GM12875 (cell line): ENCODE measurements around the gene CLK3.

Experiments
- H3K4me3 ChIP-seq: one replicate; pipeline ENCODE4 v1.5.1; 2011; ENCODE audit warnings: low read depth, low read length, control low read depth
- TF ChIP-seq, protein P1 (sequence below): IDR thresholded peaks from 2 replicates; pipeline ENCODE4 v1.5.1; 2011; ENCODE audit warnings: low read depth, mild to moderate bottlenecking, control low read depth, inconsistent platforms, low read length, moderate library complexity, borderline replicate concordance; ENCODE audit not compliant: insufficient read depth

The CLK3 gene

DNA sequence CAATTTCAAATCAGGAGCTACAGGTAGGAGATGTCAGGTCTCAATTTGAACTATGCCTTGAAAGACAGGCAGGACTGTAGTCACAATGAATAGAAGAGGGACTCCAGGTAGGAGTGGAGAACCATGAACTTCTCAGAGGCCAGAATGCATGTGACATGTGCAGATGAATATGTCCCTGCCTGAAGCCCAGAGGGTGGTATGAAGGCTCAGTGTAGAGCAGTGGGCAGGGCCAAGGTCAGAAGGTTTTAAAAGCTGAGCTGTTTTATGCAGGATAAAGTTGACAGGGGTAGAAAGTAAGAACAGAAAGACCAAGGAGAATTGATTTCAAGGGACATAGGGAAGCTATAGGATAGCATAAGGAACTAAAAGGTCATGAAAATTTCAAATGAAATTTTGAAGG, 30.8 kb downstream of the CLK3 start:
- H3K4me3 ChIP-seq: no peak overlapping the region
- TF ChIP-seq, protein P1, sequence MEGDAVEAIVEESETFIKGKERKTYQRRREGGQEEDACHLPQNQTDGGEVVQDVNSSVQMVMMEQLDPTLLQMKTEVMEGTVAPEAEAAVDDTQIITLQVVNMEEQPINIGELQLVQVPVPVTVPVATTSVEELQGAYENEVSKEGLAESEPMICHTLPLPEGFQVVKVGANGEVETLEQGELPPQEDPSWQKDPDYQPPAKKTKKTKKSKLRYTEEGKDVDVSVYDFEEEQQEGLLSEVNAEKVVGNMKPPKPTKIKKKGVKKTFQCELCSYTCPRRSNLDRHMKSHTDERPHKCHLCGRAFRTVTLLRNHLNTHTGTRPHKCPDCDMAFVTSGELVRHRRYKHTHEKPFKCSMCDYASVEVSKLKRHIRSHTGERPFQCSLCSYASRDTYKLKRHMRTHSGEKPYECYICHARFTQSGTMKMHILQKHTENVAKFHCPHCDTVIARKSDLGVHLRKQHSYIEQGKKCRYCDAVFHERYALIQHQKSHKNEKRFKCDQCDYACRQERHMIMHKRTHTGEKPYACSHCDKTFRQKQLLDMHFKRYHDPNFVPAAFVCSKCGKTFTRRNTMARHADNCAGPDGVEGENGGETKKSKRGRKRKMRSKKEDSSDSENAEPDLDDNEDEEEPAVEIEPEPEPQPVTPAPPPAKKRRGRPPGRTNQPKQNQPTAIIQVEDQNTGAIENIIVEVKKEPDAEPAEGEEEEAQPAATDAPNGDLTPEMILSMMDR: no peak

DNA sequence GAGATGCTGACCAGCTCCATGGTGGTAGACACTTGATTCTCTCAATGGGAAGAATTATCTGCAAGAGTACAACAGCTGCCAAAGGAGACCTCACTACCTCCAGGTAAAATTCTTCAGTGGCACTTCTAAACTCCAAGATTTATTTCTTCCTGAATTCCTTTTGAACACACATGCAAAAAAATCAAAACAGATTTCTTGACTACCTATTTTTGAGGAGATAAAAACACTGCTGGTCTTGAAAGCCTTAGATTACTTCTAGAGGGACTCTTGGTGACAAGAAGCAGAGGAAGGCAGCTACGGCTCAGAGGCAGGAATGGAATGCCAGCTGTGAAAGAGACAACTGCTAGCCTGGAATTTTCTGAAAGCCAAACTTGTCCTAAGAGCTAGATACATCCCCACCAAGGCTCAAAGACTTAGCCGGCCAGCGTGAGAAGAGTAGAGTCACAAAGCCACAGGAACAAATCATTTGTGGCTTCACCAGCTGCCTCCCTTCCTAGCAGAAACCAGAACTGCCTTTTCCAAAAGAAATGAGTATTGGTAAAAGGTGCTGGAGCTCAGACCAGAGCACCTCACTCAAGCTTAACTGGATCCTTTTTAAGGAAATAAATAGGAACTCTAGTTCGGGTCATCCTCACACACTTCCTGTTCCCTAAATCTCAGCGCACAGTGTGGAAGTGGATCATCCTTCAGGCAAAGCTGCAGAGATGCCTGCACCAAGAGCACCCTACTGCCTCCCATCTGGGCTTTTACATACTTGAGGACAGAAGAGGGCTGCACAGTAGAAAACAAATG, 32.6 kb downstream of the CLK3 start:
- TF ChIP-seq, protein P1: no peak
- no peak overlapping the region for H3K4me3 ChIP-seq

DNA sequence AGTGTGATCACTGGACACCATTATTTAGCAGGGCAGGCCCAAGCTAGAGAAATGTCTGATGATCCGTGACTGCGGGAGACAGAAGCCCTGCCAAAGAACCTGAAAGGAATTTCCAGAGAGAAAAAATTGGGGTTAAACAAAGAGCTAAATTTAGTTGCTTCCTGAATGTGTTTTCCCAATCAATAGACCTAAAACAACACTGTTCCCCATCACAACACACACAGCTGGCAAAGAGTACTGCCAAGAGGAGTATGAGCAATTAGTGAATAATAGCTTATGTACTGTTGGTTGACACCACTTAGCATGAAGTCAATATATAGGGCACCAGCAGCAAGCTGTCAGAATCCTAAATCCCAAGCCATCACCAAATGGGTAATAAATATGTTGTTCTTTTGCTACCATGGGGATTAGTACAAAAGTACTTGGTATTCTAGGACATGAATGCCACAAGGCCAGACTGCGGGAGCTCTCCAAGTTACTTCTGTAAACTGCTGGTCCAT, 35.7 kb downstream of the CLK3 start:
- no peak overlapping the region for H3K4me3 ChIP-seq
- TF ChIP-seq, protein P1: no peak

GRCh38 chr15:74653426-74654102, 37.9 kb downstream of the CLK3 start:
- TF ChIP-seq, protein P1: no peak
- no peak overlapping the region for H3K4me3 ChIP-seq

- H3K4me3 ChIP-seq: no peak overlapping the region
- TF ChIP-seq, protein P1: no peak
Measured at GRCh38 chr15:74655424-74655823, 39.8 kb downstream of the CLK3 start.

GRCh38 chr15:74656935-74657535, 41.4 kb downstream of the CLK3 start:
- H3K4me3 ChIP-seq: no peak overlapping the region
- TF ChIP-seq, protein P1: no peak
